AG08396 (cell line): ENCODE measurements around the gene SF3B3.
A peak's percentile ranks its signal among the peaks of the same experiment; 100 is the strongest.
"Not testable (repeated sequence)": the region's sequence is repeated elsewhere in the genome, so short reads cannot be mapped to it uniquely, and the experiment has no call there.

ENCODE experiments used
- DNase-seq: peaks from one replicate; pipeline ENCODE4 v3.0.0; 2012; ENCODE audit warnings: low spot score, mixed read lengths

The SF3B3 gene

GRCh38 chr16:70565053-70565452 is 41.4 kb downstream of the SF3B3 start:
- no peak for DNase-seq

- DNase-seq = no peak
These were observed 45.1 kb downstream of the SF3B3 start for GRCh38 chr16:70568601-70569237.

- DNase-seq = no peak
These were observed 46.1 kb downstream of the SF3B3 start for GRCh38 chr16:70569752-70570151.

- DNase-seq = no peak
These were observed 47.5 kb downstream of the SF3B3 start for GRCh38 chr16:70570967-70571570.

- no peak for DNase-seq
These were observed 48.0 kb downstream of the SF3B3 start for GRCh38 chr16:70571623-70572022.

- DNase-seq = no peak
These were observed 48.7 kb downstream of the SF3B3 start for GRCh38 chr16:70572050-70572925.

GRCh38 chr16:70572926-70573270 is 49.3 kb downstream of the SF3B3 start:
- no peak for DNase-seq

GRCh38 chr16:70573451-70574121 is 50.0 kb downstream of the SF3B3 start:
- peak; percentile 73 for DNase-seq

GRCh38 chr16:70574595-70575271 is 51.1 kb downstream of the SF3B3 start:
- DNase-seq = no peak

- no peak for DNase-seq
These were observed 51.8 kb downstream of the SF3B3 start for GRCh38 chr16:70575376-70575775.

- peak; percentile 54 for DNase-seq
These were observed 53.0 kb downstream of the SF3B3 start for GRCh38 chr16:70576431-70577255.

- peak; percentile 45 for DNase-seq
These were observed 53.7 kb downstream of the SF3B3 start for GRCh38 chr16:70577256-70577698.

GRCh38 chr16:70578035-70578434 is 54.4 kb downstream of the SF3B3 start:
- no peak for DNase-seq

- no peak for DNase-seq
These were observed 55.6 kb downstream of the SF3B3 start for GRCh38 chr16:70579248-70579647.

GRCh38 chr16:70579648-70580630 is 56.3 kb downstream of the SF3B3 start:
- DNase-seq = no peak

- DNase-seq = peak; percentile 29
These were observed 58.8 kb downstream of the SF3B3 start for GRCh38 chr16:70582280-70582978.

- DNase-seq = no peak
These were observed 63.1 kb downstream of the SF3B3 start for GRCh38 chr16:70586731-70587130.

- DNase-seq = no peak
These were observed 64.9 kb downstream of the SF3B3 start for GRCh38 chr16:70588565-70588964.

GRCh38 chr16:70589416-70589815 is 65.8 kb downstream of the SF3B3 start:
- not testable (repeated sequence) for DNase-seq
